Fibroblast of skin of right biceps (primary cell): ENCODE data around the gene CNGB1.
A peak's percentile ranks its signal among the peaks of the same experiment; 100 is the strongest.
"Not testable (repeated sequence)": the region's sequence is repeated elsewhere in the genome, so short reads cannot be mapped to it uniquely, and the experiment has no call there.

ENCODE experiments used
- DNase-seq: peaks from one replicate; pipeline ENCODE4 v3.0.0-alpha.2; 2013

CNGB1 gene

DNA sequence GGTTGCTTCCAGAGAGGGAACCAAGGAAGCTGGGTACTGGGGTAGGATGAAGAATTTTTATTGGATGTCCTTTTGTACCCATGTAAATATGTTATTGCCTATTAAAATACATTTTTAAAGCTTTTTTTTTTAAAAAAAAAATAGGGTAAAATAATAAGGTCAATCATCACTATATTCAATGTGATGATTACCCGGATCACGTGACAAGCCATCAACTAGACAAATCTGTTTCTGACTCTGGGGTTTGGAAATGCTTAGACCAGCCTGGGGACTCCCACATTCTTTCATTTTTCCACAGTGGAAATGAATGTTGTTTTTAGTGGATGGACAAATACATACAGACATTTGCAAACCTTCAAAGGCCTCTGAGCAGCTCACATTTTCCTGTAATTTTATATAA, 88.7 kb downstream of the CNGB1 start:
- no peak for DNase-seq

DNA sequence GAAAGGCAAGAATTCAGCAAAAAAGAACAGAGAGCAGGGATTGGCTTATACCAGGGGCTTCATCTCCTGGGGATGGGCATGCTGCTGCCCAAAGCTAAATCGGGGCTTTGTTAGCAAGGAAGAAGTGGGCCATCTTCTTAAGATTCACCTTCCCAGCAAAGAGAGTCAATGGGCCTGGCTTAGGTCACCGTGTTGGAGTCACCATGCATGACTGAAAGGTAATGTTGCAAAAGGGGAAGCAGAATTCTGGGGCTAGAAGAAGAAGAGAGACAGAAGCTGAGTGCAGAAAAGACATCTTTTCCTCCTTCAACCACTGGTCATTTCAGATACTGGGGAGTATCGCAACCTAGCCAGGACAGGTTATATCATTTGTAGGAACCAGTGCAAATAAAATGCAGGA, 92.3 kb downstream of the CNGB1 start:
- DNase-seq: no peak

DNA sequence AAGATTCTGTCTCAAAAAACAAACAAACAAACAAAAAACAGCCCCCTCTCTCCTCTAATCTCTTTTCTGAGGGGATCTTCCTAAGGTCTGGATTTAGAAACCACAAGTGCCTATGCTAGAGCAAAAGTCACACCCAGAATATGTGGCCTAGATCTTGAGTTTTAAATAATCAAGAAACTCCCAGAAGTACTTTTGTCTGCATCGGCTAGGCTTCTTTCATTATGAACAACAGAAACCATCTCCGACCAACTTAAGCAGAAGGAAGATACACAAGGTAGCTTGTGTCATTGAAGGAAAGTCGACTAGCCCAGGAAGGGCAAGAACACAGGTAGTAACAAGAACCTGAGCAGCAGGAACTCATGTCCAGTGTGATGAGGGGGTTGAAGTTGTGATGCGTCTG, 94.7 kb downstream of the CNGB1 start:
- DNase-seq: no peak

DNA sequence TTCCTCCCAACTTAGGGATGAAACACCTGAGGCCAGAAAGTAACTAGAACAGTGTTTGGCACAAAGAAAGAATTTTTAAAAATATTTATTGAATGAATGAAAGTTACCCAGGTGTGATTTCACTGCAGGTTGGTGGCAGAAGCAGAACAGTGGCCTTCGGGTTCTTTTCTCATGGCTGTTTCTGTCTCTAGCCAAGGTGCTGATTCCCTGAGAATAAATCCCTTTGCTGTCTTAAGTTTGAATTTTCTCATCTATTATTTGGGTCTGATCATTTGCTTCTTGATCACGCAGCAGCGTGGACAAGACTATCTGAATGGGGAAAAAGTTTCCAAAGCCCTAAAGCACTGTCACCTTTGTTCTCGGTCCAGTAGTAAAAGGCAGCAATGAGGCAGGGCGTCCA, 95.6 kb downstream of the CNGB1 start:
- no peak for DNase-seq

DNA sequence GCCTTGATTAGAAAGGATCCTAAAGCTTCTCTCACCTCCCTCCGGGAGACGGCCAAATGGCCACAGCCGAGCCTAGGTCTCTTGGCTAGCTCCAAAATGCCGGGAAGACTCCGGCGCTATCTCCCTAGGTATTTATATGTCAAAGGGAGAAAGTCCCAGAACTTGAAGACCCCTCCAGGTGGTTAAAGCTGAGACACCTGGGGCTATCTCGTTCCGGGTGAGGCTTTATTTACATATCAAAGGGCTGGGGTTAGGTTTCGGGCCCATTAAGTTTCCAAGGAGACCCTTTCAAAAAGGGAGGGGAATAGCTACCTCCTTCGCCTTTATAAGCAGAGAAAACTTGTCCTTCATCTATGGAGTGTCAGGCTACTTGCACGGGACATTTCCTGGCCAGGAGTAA, 97.7 kb downstream of the CNGB1 start:
- DNase-seq: no peak

DNA sequence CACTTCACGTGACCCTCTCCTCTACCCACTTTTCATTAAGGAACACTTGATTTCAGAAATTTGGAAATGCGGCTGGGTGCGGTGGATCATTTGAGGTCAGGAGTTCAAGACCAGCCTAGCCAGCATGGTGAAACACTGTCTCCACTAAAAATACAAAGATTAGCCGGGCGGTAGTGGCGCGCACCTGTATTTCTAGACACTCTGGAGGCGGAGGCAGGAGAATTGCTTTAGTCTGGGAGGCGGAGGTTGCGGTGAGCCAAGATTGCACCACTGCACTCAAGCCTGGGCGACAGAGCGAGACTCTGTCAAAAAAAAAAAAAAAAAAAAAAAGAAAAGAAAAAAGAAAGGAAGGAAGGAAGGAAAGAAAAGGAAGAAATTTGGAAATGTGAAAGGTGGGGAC, 98.2 kb downstream of the CNGB1 start:
- DNase-seq: not testable (repeated sequence)

DNA sequence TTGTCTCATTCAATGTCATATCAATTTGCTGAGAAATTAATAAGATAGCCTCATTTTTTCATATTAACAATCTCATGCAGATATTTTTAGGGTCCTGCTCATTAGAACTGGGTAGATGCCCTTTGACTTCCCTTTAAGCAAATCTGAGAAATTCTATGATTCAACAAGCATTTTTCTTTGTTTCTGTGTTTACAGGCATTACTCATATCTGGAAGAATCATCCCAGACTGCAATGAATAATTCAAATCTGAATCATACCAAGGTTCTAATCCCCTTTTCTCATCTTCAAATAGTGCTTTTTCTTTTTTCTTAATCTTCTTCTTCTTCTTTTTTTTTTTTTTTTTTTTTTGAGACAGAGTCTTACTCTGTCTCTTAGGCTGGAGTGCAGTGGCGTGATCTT, 99.5 kb downstream of the CNGB1 start:
- DNase-seq: peak; percentile 83

DNA sequence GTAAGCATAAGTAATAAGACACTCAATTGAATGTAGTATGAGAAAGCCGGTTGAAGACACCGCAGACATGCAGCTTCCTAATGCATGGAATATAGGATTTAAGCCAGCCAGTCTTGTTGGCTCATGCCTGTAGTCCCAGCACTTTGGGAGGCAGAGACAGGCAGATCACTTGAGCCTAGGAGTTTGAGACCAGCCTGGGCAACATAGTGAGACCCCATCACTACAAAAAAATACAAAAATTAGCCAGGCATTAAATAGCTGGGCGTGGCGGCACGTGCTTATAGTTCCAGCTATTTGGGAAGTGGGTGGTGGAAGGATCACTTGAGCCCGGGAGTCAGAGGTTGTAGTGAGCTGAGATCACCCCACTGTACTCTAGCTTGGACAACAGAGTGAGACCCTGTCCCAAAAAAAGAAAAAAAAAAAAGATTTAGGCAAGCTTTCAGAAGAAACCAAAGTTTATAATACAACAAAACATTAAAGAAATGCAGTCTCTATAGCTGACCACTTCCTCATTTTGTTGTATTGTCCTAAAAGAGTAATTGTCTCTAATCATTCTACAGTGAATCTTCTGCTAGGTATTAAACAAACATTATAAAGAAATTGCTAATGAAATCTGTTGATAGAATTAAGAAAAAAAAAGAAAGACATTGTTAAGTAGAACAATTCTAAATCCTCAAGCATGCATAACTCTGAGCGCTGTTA, 100.0 kb downstream of the CNGB1 start:
- DNase-seq: no peak

DNA sequence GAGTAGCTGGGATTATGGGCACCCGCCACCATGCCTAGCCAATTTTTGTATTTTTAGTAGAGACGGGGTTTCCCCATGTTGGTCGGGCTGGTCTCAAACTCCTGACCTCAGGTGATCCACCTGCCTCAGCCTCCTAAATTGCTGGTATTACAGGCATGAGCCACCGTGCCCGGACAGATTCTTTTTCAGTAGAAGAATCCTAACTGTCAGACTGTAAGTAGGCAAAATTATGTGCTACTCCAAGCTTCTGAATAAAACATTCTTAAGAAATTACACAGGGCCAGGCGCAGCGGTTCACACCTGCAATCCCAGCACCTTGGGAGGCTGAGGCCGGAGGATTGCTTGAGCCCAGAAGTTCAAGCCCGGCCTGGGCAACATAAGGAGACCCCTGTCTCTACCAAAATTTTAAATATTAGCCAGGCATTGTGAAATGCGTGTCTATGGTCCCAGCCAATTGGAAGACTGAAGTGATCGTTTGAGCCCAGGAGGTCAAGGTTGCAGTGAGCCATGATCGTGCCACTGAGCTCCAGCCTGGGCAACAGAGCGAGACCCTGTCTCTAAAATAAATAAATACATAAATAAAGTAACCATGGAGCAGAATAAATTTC, 101.9 kb downstream of the CNGB1 start:
- no peak for DNase-seq

DNA sequence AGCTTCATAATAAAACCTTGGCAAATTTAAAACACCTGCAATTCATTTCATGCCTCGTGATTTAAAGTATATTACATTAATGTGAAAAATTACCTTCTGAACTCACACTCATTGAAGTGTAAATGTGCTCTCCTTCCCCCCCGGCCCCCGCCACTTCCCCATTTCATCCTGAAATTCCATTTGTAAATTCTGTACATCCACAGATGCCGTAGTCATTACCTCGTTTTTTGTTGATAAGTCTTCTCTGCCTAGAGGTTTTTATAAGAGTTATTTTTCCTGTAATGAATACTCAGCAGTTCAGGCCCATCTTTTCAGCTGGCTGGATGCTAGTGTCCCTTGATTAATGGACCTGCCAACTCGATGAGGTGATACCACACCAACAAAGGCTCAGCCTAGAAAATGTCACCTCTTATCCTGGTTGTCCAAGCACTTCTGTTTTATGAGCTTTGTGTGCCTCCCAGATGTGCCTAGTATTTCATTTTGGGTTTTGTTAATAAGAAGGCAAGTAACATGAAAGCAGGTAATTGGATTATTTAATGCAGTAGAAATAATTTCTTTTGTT, 103.8 kb downstream of the CNGB1 start:
- peak; percentile 22 for DNase-seq

DNA sequence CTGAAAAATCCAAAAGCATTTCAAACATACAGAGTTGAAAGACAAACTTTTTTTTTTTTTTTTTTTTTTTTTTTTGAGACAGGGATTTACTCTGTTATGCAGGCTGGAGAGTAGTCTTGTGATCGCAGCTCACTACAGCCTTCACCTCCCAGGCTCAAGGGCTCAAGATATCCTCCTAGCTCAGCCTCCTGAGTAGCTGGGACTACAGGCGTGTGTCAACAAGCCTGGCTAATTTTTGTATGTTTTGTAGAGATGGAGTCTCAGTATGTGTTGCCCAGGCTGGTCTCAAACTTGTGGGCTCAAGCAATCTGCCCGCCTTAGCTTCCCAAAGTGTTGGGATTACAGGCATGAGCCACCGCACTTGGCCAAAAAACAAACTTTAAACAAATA, 104.4 kb downstream of the CNGB1 start:
- no peak for DNase-seq

DNA sequence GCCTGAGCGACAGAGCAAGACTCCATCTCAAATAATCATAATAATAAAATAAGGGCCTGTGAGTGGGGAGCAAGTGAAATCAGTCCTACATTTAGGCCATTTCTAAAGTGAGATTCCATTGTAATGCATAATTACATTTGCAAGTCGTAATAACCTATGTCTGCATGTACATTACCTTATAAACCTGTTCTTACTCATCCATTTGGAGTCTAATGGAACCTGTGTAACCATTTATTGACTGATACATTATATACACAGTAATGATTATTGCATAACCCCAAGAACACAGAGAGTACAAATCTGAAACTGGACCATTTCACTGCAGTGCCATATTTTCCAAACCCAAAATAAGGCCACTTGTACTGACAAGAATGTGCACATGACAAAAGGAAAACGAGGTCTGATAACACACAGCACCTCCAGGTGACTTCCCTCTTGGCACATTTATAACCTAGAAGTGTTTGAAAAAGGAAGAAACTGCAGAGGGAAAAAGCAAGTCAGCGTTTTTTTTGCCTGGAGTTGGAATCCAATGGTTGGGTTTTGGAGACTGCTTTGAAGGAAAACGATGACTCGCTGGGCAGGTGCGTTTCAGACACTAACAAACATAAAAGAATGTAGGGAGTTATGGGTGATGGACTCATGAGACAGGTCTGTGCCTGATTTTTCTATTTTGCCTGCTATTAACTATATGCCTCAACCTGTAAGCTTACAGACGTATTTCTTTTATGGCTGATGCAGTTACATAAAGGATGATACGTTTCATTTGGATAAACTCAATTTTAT, 105.0 kb downstream of the CNGB1 start:
- DNase-seq: no peak

DNA sequence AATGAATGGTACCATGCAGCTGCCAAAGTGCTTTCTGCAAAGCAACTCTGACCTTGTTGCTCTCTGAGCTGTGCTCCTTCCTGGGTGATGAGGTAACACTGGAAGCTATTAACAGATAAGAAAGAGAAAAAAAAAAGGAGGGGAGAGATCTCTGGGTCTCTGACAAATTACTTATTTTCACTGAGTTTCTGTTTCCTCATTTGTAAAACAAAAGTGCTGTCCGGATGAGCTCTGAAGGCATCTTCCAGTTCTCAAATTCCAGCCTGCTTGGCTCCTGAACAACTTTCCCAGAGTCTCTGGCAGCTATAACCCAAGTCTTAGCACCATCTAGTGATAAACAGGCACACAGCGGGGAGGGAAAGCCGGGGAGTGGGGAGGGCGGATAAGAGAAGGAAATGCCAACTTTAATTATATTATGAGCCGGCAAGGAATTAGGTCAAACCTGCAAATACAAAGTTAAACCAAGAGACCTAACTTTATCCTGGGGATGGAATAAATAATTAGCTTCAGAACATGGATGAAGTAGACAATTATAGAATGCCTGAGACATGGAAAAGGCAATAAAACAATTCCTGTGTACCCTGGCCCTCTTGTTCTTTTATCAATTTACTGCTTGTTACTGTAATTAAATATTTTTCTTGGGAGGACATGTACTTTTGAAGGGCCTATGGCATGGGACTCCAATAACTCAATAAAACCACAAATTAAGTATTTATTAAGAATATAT, 107.3 kb downstream of the CNGB1 start:
- peak; percentile 76 for DNase-seq

DNA sequence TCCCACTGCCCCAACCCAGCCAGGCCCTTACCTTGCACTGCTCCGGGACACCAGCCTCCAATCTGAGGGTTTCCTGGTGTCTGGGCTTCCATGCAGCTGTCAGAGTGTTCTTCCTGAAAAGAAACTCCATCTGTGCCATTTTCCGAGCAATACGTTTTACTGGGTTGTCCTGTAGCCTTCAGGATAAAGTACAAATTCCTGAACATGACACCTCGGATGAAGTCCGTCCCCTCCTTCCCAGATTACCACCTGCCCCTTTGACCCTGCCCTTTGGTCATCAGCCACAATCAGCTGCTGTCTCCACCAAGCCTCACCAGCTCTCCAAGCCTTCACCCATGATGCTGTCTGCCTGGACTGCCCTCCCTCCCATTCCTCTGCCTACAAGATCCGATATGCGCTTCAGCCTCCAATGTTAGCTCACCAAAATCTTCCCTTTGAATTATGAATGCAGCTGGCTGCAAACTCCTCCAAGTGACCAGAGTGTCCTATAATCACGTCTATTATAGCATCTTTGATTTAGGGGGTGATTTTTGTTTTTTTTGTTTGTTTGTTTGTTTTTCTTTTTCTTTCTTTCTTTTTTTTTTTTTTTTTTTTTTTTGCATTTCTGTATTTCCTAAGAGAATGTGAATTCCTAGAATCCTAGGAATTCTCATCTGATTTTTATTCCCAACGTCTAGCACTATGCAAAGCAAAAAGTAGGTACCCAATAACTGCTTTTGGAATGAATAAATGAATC, 108.1 kb downstream of the CNGB1 start:
- DNase-seq: no peak

DNA sequence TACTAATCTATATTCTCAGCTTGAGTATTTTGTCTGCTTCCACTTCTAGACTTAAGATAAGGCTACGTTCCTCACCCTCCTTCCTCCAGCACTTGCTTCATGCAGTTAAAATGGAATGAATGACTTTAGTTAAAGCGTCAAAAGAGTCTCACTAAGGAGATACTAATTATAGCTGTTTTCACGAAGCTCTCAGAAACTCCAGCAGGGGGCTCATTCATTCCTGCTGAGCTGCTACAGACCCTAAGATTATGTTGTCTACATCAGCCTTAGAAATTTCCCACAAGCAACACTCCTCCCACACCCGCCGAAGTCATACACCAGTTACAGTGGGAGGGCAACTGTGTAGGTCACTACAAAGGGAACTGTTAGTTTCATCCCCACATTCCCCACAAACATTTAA, 111.6 kb downstream of the CNGB1 start:
- DNase-seq: peak; percentile 22

DNA sequence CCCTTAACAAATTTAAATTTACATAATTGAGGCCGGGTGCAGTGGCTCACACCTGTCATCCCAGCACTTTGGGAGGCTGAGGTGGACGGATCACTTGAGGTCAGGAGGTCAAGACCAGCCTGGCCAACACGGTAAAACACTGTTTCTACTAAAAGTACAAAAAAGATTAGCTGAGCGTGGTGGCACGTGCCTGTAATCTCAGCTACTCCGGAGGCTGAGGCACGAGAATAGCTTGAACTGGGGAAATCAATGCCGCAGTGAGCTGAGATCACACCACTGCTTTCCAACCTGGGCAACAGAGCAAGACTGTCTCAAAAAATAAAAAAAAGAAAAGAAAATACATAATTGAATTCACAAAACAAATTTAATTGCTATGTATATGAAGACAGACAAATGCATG, 112.3 kb downstream of the CNGB1 start:
- DNase-seq: no peak

DNA sequence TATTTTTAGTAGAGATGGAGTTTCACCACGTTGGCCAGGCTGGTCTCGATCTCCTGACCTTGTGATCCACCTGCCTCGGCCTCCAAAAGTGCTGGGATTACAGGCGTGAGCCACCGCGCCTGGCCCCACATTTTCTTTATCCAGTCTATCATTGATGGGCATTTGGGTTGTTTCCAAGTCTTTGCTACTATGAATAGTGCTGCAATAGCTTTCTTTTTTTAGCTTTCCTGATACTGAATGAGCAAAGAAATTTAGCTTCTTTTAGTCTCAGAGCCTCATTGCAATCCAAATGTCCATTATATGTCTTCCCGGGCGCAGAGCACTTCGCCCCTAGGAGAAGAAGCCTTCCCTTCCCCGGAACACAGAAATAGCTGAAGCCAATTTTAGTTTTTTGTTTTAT, 112.9 kb downstream of the CNGB1 start:
- DNase-seq: not testable (repeated sequence)

DNA sequence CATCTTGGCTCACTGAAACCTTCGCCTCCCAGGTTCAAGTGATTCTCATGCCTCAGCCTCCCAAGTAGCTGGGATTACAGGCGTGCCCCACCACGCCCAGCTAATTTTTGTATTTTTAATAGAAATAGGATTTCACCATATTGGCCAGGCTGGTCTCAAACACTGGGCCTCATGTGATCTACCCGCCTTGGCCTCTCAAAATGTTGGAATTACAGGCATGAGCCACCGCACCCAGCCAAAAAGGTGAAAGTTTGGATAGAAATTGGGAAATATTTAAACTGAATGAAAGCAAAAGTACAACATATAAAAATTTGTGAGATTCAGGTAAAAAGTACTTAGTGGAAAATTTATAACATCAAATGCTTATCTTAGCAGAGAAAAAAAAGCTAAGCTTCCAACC, 115.7 kb downstream of the CNGB1 start:
- no peak for DNase-seq

DNA sequence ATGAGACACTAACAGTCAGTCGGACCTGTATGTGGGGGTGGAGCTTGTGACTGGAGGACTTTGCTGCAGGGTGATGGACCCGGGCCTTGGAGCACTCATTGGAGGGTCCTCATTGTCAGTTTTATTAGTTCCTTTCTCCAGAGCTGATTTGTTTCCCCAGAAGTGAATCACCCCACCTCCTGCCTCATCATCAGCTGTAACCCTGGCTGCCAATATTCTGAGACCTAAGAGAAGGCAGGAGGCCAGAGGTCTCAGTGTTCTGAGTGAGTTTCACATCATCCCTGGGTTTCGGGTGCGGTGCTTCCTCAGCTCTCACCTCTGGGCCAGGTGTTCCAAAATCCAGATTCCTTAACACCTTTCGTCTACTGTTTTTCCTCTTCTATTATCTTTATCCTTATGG, 118.7 kb downstream of the CNGB1 start:
- no peak for DNase-seq

DNA sequence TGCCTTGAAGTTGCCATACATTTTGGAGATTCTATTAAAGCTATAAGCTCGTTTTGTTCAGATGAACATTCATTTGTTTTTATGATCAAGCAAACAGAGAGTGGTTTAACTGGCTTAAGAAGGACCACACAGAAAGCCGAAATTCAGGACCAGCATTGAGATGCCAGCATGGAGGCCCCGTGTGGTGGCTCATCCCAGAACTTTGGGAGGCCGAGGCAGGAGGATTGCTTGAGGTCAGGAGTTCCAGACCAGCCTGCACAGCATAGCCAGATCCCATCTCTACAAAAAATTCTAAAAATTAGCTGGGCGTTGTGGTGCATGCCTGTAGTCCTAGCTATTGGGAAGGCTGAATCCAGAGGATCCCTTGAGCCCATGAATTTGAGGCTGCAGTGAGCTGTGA, 122.7 kb downstream of the CNGB1 start:
- no peak for DNase-seq

DNA sequence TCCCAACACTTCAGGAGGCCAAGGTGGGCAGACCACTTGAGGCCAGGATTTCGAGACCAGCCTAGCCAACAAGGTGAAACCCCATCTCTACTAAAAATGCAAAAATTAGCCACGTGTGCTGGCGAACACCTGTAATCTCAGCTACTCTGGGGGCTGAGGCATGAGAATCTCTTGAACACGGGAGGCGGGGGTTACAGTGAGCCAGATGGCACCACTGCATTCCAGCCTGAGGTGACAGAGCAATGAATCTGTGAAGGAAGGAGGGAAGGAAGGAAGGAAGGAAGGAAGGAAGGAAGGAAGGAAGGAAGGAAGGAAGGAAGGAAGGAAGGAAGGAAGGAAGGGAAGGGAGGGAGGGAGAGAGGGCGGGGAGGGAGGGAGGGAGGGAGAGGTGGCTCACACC, 124.0 kb downstream of the CNGB1 start:
- not testable (repeated sequence) for DNase-seq

DNA sequence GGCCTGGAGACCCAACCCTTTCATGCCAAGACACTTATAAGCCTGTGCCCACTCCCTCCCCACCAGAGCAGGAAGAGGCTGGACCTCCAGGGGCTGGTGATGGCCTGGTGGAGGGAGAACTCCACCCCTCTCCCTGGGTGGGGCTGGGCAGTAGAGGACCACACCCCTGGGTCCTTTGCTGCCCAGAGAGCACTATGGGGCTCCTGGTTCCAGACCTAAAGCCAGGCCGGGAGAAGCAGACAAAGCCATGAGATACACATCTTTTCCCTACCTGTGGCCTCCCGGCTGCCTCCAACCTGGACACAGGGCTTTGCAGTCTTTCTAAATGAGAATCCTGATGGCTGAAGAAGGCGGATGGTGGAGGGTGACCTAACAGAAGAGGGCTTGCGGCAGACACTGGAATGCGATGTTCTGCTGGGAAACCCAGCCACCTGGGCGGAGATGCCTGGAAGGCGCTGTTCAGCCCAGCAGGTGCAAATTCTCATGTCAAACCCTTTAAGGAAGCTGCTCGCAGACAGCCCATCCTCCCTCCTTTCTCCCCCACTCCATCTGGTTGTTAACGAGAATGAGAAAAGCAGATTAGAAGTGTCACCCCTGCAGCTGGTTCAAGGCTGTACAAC, 124.7 kb downstream of the CNGB1 start:
- no peak for DNase-seq
